Bronchial epithelial cell (primary cell): Measurements from ENCODE around the gene TMEM255B. TPM values are rescaled to one million over a fixed set of nuclear protein-coding genes. Genes with fewer than 3 reads are reported as not detected.

ENCODE experiments used
- DNase-seq: peaks from one replicate; pipeline ENCODE4 v3.0.0-alpha.2; 2010; ENCODE audit warnings: low read depth
- FAIRE-seq: peaks from 2 replicates; lab custom pipeline; 2011; peaks lifted over from hg19 to GRCh38; lab: Jason Lieb, UNC
- H3K27me3 ChIP-seq: 2 replicates; pipeline ENCODE4 v1.5.1; 2011; ENCODE audit warnings: low read length; ENCODE audit not compliant: control insufficient read depth, insufficient read depth
- H3K36me3 ChIP-seq: 2 replicates; pipeline ENCODE4 v1.5.1; 2011; ENCODE audit warnings: low read length; ENCODE audit not compliant: control insufficient read depth, insufficient read depth
- H3K4me3 ChIP-seq: 2 replicates; pipeline ENCODE4 v1.5.1; 2011; ENCODE audit warnings: mild to moderate bottlenecking, low read depth, low read length, control low read depth
- total RNA-seq: library from RNA; depleted of rRNA; stranded (reverse); fragments of >200 nt; gene quantifications from 2 replicates; pipeline ENCODE4 v1.2.1, GENCODE V29; 2014
- TF ChIP-seq, protein P1 (sequence below): IDR thresholded peaks from 2 replicates; pipeline ENCODE4 v1.5.1; 2011; ENCODE audit warnings: mild to moderate bottlenecking, moderate library complexity, low read length, control low read depth, inconsistent platforms; ENCODE audit not compliant: insufficient read depth, severe bottlenecking

Gene TMEM255B
- total RNA-seq, 1 donor from 2014 or later, result 5.3 TPM

DNA sequence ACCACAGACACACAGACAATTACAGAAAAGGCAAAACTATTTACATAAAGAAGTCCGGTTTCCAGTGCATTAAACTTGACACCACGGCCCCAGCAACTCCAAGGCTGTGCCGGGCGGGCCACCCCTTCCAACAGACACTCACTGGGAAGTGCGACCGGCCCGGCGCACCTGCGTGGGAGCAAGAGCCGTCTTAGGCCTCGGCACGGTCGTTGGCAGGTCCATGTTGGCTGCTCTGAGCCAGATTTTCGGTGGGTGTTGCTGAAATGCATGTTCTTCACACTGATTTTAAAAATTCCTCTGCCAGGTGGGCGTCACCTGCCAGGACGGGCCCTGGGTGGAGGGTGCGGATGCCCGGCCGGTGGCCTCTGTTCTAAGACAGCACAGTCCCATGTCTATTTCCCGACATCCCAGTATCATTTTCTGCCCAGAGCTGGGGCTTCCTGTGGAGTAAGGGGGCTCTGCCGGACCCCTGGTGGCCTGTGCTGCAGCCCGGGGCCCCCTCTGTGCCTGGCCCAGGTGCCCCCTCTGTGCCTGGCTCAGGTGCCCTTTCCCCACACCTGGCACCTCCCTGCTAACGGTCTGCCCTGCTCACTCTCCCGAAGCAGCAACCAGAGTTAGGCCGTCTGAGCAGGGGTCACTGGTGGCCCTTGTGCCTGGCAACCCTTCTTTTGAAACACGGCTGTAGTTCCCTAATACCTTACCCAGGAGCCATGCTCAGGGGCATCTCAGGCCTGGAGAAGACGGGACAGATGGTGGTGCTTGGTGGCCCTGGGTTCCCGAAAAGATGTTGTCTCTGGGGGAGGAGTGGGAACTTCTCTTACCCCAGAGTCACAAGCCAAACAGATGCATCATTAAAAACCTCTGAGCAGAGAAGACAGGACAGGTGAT lies 9.2 kb downstream of the TMEM255B start:
- no peaks in the 10 kb centered on the region for H3K27me3 ChIP-seq
- DNase-seq, result no peak

DNA sequence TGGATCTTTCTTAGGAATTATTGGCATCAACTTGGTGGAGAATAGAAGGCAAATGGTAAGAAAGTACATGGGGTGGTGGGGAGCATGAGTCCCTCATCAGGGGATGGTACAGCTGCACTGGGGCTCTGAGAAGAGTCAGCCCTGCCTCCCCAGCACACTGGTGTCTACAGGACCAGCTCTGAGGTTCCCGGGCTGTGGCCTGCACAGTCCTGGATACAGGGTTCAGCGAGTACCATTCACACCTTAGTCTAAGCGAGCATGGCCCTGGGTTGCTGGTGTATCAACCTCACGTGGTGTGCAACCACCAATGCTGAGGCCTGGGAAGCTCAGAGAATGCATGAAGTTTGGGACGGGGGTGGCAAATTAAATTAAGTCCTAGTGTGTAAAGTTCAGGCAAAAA lies 10.1 kb downstream of the TMEM255B start:
- FAIRE-seq (no peak), DNase-seq (no peak)
- TF ChIP-seq, protein P1, sequence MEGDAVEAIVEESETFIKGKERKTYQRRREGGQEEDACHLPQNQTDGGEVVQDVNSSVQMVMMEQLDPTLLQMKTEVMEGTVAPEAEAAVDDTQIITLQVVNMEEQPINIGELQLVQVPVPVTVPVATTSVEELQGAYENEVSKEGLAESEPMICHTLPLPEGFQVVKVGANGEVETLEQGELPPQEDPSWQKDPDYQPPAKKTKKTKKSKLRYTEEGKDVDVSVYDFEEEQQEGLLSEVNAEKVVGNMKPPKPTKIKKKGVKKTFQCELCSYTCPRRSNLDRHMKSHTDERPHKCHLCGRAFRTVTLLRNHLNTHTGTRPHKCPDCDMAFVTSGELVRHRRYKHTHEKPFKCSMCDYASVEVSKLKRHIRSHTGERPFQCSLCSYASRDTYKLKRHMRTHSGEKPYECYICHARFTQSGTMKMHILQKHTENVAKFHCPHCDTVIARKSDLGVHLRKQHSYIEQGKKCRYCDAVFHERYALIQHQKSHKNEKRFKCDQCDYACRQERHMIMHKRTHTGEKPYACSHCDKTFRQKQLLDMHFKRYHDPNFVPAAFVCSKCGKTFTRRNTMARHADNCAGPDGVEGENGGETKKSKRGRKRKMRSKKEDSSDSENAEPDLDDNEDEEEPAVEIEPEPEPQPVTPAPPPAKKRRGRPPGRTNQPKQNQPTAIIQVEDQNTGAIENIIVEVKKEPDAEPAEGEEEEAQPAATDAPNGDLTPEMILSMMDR, result no peak
- Histone ChIP-seq H3K4me3 (no peak overlapping the region), H3K27me3 (no peaks in the 10 kb centered on the region), H3K36me3 (no peaks in the 10 kb centered on the region)

More for the DNA sequence above, 9.2 kb downstream of the TMEM255B start:
- TF ChIP-seq, protein P1, result no peak
- FAIRE-seq, result no peak
- H3K36me3 ChIP-seq, result no peaks in the 10 kb centered on the region
- no peak overlapping the region for H3K4me3 ChIP-seq

DNA sequence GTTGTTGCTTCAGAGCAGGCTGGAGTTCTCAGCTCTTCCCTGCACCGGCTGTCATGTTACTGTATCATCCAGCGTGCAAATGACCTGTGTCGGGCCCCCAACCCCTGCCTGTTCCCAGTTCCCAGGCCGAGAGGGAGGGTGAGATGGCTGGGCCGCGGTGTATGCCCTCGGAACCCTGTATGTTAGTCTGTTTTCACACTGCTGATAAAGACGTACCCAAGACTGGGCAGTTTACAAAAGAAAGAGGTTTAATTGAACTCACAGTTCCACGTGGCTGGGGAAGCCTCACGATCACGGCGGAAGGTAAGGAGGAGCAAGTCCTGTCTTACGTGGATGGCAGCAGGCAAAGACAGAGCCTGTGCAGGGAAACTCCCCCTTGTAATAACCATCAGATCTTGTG lies 10.9 kb downstream of the TMEM255B start:
- Histone ChIP-seq H3K4me3 (no peak overlapping the region), H3K27me3 (no peaks in the 10 kb centered on the region), H3K36me3 (no peaks in the 10 kb centered on the region)
- FAIRE-seq (no peak), DNase-seq (no peak)
- TF ChIP-seq, protein P1, result no peak

DNA sequence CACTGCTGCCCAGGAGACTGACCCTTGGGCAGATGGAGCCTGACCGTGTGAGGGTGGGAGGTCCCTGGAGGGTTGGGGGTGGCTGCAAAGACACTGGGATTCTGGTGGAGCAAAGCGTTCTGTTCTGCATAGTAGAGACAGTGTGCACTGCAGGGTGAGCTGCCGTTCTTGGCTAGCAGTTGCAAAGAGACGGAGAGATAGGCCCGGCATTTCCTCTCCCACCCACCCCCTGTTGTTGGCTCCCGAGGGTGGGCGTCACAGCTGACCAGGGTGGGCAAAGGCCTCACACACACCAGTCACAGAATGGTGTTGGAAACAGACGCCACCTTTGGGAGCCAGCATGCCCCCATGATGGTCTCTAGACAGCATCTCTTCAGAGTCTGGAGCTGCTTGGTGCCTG lies 11.4 kb downstream of the TMEM255B start:
- TF ChIP-seq, protein P1, result no peak
- DNase-seq (no peak), FAIRE-seq (no peak)
- H3K4me3 ChIP-seq, result no peak overlapping the region
- no peaks in the 10 kb centered on the region for H3K36me3 ChIP-seq
- no peaks in the 10 kb centered on the region for H3K27me3 ChIP-seq

DNA sequence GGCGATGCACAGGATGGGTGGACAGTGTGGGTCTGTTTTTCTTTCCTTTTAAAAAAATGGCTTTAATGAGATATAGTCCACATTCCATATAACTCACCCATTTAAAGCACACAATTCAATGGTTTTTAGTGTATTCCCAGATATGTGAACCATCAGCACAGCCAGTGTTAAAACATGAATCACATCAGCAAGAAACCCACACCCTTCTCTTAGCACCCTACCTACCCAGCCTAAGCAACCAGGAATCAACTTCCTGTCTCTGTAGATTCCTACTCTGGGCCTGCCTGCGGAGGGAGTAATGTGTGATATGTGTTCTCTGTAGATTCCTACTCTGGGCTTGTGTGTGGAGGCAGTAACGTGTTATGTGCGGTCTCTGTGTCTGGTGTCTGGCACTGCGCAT lies 11.9 kb downstream of the TMEM255B start:
- FAIRE-seq (no peak), DNase-seq (no peak)
- Histone ChIP-seq H3K36me3 (no peaks in the 10 kb centered on the region), H3K4me3 (no peak overlapping the region), H3K27me3 (no peaks in the 10 kb centered on the region)
- TF ChIP-seq, protein P1, result no peak
